Gastroesophageal sphincter (tissue), 4 donors: Measurements from ENCODE around the gene HOXA11. TPM values are rescaled to one million over a fixed set of nuclear protein-coding genes. Genes with fewer than 3 reads are reported as not detected.

Experiments
- ATAC-seq: fragments of 150-250 bp; one replicate; pipeline ENCODE4 v1.9.1; 2016; ENCODE audit warnings: mild to moderate bottlenecking, moderate library complexity
- H3K27ac ChIP-seq, 4 donors: fragments of 200-600 bp; sonication (generic) in 3 of 4; 1 replicate in 3 of 4; 2 replicates in 1 of 4; pipeline ENCODE4 v1.5.1; 2016 to 2019
- H3K27me3 ChIP-seq: fragments of 200-600 bp; sonication (generic); one replicate; pipeline ENCODE4 v1.5.1; 2019
- H3K36me3 ChIP-seq, 2 donors: fragments of 200-600 bp; sonication (generic); one replicate each; pipeline ENCODE4 v1.5.1; 2019; ENCODE audit warnings: control low read depth in 1 of 2
- H3K4me1 ChIP-seq, 3 donors: fragments of 200-600 bp; sonication (generic); 1 replicate in 2 of 3; 2 replicates in 1 of 3; pipeline ENCODE4 v1.5.1; 2016 to 2019; ENCODE audit warnings: control low read depth in 2 of 3
- H3K4me3 ChIP-seq, 2 donors: fragments of 200-600 bp; sonication (generic); one replicate each; pipeline ENCODE4 v1.5.1; 2019; ENCODE audit warnings: mild to moderate bottlenecking in 1 of 2, moderate library complexity in 1 of 2
- H3K9me3 ChIP-seq, 3 donors: fragments of 200-600 bp; sonication (generic); one replicate each; pipeline ENCODE4 v1.5.1; 2017 to 2019; ENCODE audit warnings: control low read depth in 2 of 3
- CTCF ChIP-seq, 4 experiments: fragments of 200-600 bp in 2 of 4; fragments of 450-650 bp in 2 of 4; sonication (generic) in 1 of 4; IDR thresholded peaks; one replicate each; pipeline ENCODE4 v1.5.1; 2017 to 2019; ENCODE audit warnings: antibody characterized with exemption in 4 of 4, mild to moderate bottlenecking in 2 of 4, moderate library complexity in 2 of 4
- EP300 ChIP-seq: sonication (generic); formaldehyde crosslinking; IDR thresholded peaks from one replicate; pipeline ENCODE4 v1.6.1; 2017; ENCODE audit warnings: antibody characterized with exemption, mild to moderate bottlenecking
- POLR2A ChIP-seq, 2 donors: fragments of 450-650 bp; IDR thresholded peaks; one replicate each; pipeline ENCODE4 v1.6.1; 2017; ENCODE audit warnings: antibody characterized with exemption in 2 of 2, mild to moderate bottlenecking in 2 of 2, moderate library complexity in 1 of 2
- POLR2AphosphoS5 ChIP-seq: sonication (generic); formaldehyde crosslinking; IDR thresholded peaks from one replicate; pipeline ENCODE4 v1.6.1; 2017; ENCODE audit warnings: antibody characterized with exemption
- WGBS, 2 donors: methylation state at CpG; one replicate each; pipeline ENCODE4 v1.1.5; 2018; ENCODE audit warnings: low coverage in 1 of 2; 5-methylcytosine and 5-hydroxymethylcytosine counted together
- total RNA-seq, 4 donors: library from RNA; depleted of rRNA; stranded (reverse); fragments of >200 nt; gene quantifications; one replicate each; pipeline ENCODE4 v1.1.0, GENCODE V29; 2016

HOXA11 gene
- total RNA-seq, 4 donors from 2014 or later, result 0.12 TPM; not detected in 3

GRCh38 chr7:27156916-27157701 is 27.9 kb downstream of the HOXA11 start:
- ATAC-seq, result no peak
- peak overlapping the region in 1 of 2 donors; percentile 54 for H3K4me3 ChIP-seq
- WGBS, 2 donors, result 39 to 44% methylated on average over 12 to 13 of the region's 30 CpGs
- peak overlapping the region in 1 of 4 donors; percentile 66 for H3K27ac ChIP-seq
- H3K36me3 ChIP-seq, result no peaks in the 10 kb centered on the region
- H3K4me1 ChIP-seq, result peaks cover 0 to 56% (median 21%) of the 10 kb centered on the region in 3 donors
- peaks cover 100% of the 10 kb centered on the region for H3K27me3 ChIP-seq
- no peaks in the 10 kb centered on the region for H3K9me3 ChIP-seq
- no peak for TF ChIP-seq POLR2A (IDR thresholded peaks at IDR 0.05)
- TF ChIP-seq EP300, result no peak
- no peak for TF ChIP-seq POLR2AphosphoS5
- TF ChIP-seq CTCF (IDR thresholded peaks at IDR 0.05), result no peak

- WGBS, 2 donors, result 0 to 6% methylated on average over 3 to 5 of the region's 33 CpGs
- Histone ChIP-seq H3K9me3 (no peaks in the 10 kb centered on the region), H3K27me3 (peaks cover 100% of the 10 kb centered on the region), H3K4me1 (peaks cover 0 to 61% (median 21%) of the 10 kb centered on the region in 3 donors), H3K36me3 (no peaks in the 10 kb centered on the region), H3K27ac (peak within 1 kb of the TSS in 2 of 4 donors; percentile 5 to 66), H3K4me3 (peak within 1 kb of the TSS in 1 of 2 donors; percentile 54)
- TF ChIP-seq POLR2AphosphoS5 (peak; percentile 21), CTCF (IDR thresholded peaks at IDR 0.05) (no peak)
- peak; percentile 29 for ATAC-seq
Observed at GRCh38 chr7:27156508-27156898, 28.5 kb downstream of the HOXA11 start, which contains the start of gene HOXA7. TSS of gene HOXA7 (minus strand) at chr7:27156675. CDS start at chr7:27156545, 130 bp downstream.

- Histone ChIP-seq H3K4me1 (peaks cover 0 to 61% (median 21%) of the 10 kb centered on the region in 3 donors), H3K27me3 (peaks cover 100% of the 10 kb centered on the region), H3K36me3 (no peaks in the 10 kb centered on the region), H3K9me3 (no peaks in the 10 kb centered on the region), H3K4me3 (peak overlapping the region in 1 of 2 donors; percentile 54), H3K27ac (peak overlapping the region in 2 of 4 donors; percentile 5 to 66)
- 6 to 9% methylated on average over 11 to 13 of the region's 63 CpGs for WGBS, 2 donors
- no peak for TF ChIP-seq POLR2A (IDR thresholded peaks at IDR 0.05)
- no peak for TF ChIP-seq CTCF (IDR thresholded peaks at IDR 0.05)
- no peak for TF ChIP-seq POLR2AphosphoS5
- TF ChIP-seq EP300, result no peak
- ATAC-seq, result peak; percentile 26
Observed at GRCh38 chr7:27155816-27156507, 29.1 kb downstream of the HOXA11 start.

- H3K4me3 ChIP-seq, result peak overlapping the region in 1 of 2 donors; percentile 54
- peak overlapping the region in 2 of 4 donors; percentile 5 to 66 for H3K27ac ChIP-seq
- H3K9me3 ChIP-seq, result no peaks in the 10 kb centered on the region
- TF ChIP-seq POLR2AphosphoS5 (no peak), POLR2A (IDR thresholded peaks at IDR 0.05) (no peak), EP300 (no peak), CTCF (IDR thresholded peaks at IDR 0.05) (no peak)
- no peaks in the 10 kb centered on the region for H3K36me3 ChIP-seq
- peaks cover 93% of the 10 kb centered on the region for H3K27me3 ChIP-seq
- peaks cover 0 to 61% (median 20%) of the 10 kb centered on the region in 3 donors for H3K4me1 ChIP-seq
- ATAC-seq, result no peak
- 26% methylated on average over 16 of the region's 48 CpGs; no CpG with 5 or more reads in 1 of the 2 donors for WGBS, 2 donors
Observed at GRCh38 chr7:27154901-27155815, 29.9 kb downstream of the HOXA11 start.
